GM10248 (cell line): Measurements from ENCODE around the gene XPOT.

ENCODE experiments used
- CTCF ChIA-PET: fragments of 300-600 bp; sonication (Branson Sonifier 250); formaldehyde crosslinking; extraction: SDS; loops from one replicate; lab custom pipeline; 2021; ENCODE audit warnings: antibody characterized with exemption; lab: Yijun Ruan, JAX
- POLR2A ChIA-PET: fragments of 350-650 bp; sonication (Branson Sonifier 250); formaldehyde crosslinking; extraction: SDS; loops from one replicate; lab custom pipeline; 2020; ENCODE audit warnings: antibody characterized with exemption; lab: Yijun Ruan, JAX
- DNase-seq: peaks from one replicate; pipeline ENCODE4 v3.0.0; 2012; ENCODE audit errors: extremely low spot score
- TF ChIP-seq, protein P1 (sequence below): IDR thresholded peaks from 2 replicates; pipeline ENCODE4 v1.5.1; 2012; ENCODE audit warnings: mild to moderate bottlenecking, low read depth; ENCODE audit errors: extremely low read depth, missing control alignments, control extremely low read depth

Gene XPOT

DNA sequence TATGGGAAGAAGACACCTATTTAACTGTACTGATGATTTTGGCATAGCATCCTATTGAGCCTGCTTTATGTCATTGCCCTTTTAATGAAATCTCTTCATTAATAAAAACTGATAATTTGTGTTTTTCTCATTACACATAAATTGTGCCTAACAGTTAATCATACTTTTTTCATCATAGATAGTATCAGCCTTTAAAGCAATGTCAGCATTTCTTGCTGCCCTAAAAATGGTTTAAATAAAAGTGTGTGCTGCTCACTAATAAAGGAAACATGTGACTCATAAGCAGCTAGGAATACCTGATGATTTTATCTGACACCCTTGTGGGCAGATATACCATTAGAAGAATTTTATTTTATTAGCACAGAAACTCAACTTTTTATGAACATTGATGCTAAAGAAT lies 74.5 kb downstream of the XPOT start:
- TF ChIP-seq, protein P1, sequence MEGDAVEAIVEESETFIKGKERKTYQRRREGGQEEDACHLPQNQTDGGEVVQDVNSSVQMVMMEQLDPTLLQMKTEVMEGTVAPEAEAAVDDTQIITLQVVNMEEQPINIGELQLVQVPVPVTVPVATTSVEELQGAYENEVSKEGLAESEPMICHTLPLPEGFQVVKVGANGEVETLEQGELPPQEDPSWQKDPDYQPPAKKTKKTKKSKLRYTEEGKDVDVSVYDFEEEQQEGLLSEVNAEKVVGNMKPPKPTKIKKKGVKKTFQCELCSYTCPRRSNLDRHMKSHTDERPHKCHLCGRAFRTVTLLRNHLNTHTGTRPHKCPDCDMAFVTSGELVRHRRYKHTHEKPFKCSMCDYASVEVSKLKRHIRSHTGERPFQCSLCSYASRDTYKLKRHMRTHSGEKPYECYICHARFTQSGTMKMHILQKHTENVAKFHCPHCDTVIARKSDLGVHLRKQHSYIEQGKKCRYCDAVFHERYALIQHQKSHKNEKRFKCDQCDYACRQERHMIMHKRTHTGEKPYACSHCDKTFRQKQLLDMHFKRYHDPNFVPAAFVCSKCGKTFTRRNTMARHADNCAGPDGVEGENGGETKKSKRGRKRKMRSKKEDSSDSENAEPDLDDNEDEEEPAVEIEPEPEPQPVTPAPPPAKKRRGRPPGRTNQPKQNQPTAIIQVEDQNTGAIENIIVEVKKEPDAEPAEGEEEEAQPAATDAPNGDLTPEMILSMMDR: no peak
- POLR2A ChIA-PET: no interaction called here
- DNase-seq: no peak
- CTCF ChIA-PET: no interaction called here

DNA sequence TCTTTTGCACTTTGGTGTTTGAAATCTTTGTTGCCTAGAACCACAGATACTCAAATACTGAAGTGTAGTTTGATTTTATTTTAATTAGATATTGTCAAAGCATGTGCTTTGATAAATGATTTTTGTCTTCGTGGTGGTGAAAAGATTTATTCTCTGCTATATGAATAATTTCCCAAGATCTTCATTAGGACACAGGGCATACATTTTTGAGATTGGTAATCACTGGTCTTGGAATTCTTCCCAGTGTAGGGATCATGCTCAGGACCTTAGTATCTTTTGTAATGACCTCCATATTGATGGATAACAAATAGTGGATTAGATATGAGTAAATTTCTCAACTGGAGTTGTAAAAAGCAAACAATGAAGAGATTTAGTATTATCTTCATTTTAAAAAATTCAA lies 76.0 kb downstream of the XPOT start:
- TF ChIP-seq, protein P1: no peak
- DNase-seq: no peak
- CTCF ChIA-PET: interaction anchor here (1.3 kb wide), 1 partner anchor 30 kb away, joined by 3 read pairs; no protein-coding TSS in a partner anchor
- POLR2A ChIA-PET: no interaction called here

DNA sequence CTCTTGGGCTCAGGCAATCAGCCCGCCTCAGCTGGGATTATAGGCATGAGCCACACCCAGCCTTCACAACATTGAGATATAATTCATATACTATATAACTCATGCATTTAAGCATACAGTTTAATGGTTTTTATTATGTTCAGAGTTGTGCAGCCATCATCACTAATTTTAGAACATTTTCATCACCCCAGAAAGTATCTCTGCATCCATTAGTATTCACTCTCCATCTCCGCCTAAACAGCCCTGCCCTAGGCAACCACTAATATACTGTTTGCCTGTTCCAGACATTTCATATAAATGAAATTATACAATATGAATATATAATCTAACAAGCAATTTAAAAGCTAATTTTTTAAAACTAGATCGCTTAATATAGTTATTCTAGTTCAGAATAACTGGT lies 82.5 kb downstream of the XPOT start:
- POLR2A ChIA-PET: no interaction called here
- CTCF ChIA-PET: interaction anchor here (0.7 to 1.7 kb wide), 5 partner anchors 9 to 27 kb away, joined by 3 to 5 read pairs (median 4); no protein-coding TSS in a partner anchor
- TF ChIP-seq, protein P1: no peak
- DNase-seq: no peak

DNA sequence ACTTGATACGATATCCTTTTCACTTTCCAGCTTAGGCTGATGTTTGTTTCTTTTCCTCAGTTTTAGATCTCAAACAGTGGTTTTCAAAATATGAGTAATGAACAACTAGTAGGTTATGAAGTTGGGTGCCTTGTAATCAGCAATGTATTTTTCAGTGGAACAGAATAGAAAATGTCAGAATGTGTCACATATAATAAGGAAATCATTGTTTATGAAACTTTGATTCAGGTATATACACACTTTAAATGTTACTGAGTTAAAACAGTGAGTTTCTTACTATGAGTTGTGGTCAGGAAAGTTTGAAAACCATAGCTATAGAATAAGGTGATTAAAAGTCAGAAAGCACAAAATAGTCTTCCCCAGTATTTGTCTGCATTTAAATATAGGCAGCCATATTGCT lies 87.5 kb downstream of the XPOT start:
- ChIA-PET CTCF (interaction anchor here (1.1 to 1.3 kb wide), 3 partner anchors 15 to 34 kb away, joined by 3 to 5 read pairs (median 3); no protein-coding TSS in a partner anchor), POLR2A (no interaction called here)
- no peak for DNase-seq
- TF ChIP-seq, protein P1: no peak

DNA sequence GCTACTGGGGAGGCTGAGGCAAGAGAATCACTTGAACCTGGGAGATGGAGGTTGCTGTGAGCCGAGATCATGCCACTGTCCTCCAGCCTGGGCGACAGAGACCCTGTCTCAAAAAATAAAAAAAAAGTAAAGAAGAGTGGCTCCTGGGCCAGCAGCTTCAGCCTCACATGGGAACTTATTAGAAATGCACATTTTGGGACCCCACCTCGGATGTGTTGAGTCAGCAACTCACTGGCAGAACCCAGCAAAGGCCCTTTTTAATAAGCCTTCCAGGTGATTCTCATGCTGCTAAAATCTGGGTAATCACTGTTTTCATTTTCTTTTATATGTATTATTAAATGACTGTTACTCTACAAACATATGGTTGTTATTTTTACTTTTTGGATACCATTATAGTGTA lies 89.3 kb downstream of the XPOT start:
- DNase-seq: no peak
- TF ChIP-seq, protein P1: no peak
- ChIA-PET POLR2A (no interaction called here), CTCF (no interaction called here)

DNA sequence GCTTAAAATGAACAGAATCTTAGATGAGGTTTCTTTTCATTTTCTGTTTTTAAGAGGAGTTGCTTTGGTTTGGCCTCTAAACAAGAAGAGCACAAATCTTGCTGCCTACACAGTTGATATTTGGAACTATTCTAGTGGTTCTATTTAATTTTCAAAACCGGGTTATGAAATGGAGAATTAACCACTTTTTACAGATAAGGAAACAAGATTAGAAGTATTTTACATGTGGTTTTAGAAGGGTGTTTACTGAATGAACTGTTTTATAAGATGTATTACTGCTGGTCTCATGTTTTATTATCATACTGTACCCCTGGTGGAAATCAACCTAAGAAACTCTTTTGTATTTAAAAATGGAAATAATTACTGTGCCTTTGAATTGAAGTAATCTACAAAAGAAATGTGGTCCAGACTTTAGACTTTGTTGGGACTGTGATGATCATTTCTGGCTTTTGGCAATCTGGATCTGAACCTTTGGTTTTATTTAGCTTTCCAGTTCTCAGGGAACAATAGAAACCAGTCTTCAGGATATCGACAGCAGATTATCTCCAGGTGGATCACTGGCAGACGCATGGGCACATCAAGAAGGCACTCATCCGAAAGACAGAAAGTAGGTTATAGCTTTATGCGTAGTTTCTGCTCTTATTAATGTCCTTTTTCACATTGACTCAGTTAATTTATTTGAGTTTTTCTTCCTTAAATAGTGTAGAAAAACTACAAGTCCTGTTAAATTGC lies 91.0 kb downstream of the XPOT start:
- CTCF ChIA-PET: interaction anchor here (0.7 to 1.5 kb wide), 5 partner anchors 9 to 72 kb away, joined by 3 to 5 read pairs (median 3); no protein-coding TSS in a partner anchor
- DNase-seq: no peak
- POLR2A ChIA-PET: no interaction called here
- TF ChIP-seq, protein P1: no peak
